NCI-H524 treated with DMSO at 0.1 percent for 48 hours (cell line): Measurements from ENCODE around the gene CSTPP1.
"Not testable (repeated sequence)": the region's sequence is repeated elsewhere in the genome, so short reads cannot be mapped to it uniquely, and the experiment has no call there.

Source experiments
- DNase-seq: peaks from one replicate; lab custom pipeline; 2025; lab: John Stamatoyannopoulos, UW

The CSTPP1 gene

DNA sequence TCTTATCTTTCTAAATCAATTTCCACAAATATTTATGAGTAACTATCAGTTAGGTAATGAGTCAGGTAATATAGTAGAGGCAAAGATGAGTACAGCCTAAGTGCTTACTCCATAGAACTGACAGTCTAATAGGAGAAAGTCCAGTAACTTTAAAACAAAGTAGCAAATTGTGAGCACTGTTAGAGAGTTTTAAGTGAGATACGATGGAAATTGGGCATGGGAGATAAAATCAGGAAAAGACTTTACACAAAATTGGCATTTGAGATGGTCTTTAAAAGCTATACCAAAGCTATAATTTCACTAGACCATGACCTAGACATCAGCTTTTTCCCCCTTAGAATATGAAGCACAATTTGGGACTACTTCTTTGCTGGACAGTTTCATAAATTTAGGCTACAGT lies 113.7 kb downstream of the CSTPP1 start:
- DNase-seq = no peak

DNA sequence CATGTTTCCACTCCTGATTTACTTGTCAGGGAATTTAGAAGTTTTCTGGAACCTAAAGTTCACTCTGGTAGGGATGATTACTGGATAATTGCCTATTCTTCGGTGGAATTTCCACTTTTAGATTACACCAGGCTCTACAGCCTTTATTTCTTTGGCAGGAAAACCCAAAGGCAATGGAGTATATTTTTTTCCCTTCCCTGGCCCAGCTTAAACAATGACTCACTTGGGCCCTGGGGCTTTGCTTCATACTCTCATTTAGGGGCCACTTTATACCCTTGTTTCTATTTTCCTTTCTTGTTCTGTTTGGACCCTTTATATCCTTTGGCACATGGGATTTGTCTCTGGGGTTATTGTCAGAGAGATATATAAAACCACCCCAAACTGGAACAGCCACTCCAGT lies 114.7 kb downstream of the CSTPP1 start:
- no peak for DNase-seq

DNA sequence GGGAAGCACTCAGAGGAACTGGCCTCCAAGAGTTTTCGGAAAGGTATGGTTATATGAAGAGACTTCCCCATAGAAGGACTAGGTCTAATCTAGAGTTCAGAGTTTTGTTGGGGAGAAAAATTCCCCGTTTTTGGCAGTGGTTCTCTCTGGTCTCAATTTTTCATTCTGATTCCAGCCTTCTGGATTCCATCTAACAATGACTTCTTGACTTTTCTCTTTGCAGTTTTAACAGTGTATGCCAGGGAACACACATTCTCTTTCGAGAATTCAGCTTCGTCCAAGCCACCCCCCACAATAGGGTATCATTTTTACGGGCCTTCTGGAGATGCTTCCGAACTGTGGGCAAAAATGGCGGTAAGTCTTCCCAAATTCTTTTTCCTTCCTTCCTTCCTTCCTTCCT lies 115.6 kb downstream of the CSTPP1 start:
- DNase-seq = no peak

DNA sequence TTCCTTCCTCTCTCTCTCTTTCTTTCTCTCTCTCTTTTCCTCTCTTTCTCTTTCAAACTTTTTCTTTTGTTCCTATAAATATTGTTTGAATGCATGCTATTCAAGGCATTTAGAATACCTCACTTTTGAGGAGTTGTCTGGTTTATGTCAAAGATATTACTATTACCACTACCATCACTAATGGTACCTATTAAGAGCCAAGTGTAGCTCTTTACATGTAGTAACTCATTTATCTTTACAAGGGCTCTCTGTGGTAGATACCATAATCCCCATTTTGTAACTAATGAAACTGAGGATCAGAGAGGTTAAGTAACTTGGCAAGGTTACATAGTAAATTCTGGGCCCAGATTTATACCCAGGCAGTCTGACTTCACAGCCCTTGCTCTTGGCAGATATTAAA lies 116.0 kb downstream of the CSTPP1 start:
- no peak for DNase-seq

DNA sequence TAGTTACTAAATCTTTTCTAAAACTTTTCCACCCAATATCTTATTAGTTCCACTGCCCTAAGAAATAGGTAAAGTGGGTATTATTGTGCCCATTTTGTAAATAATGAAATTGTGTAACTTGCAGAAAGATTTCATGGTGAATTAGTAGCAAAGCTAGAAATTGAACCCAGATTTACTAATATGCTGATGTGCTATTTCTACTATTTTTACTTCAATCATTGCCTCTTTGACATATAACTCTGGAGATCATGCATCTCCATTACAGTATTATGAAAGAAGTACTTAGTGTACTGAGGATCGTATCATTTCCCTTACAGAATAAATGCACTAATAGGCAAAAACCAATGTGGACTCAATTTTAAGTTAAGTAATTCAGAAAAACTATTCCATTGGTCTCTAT lies 119.0 kb downstream of the CSTPP1 start:
- DNase-seq = no peak

DNA sequence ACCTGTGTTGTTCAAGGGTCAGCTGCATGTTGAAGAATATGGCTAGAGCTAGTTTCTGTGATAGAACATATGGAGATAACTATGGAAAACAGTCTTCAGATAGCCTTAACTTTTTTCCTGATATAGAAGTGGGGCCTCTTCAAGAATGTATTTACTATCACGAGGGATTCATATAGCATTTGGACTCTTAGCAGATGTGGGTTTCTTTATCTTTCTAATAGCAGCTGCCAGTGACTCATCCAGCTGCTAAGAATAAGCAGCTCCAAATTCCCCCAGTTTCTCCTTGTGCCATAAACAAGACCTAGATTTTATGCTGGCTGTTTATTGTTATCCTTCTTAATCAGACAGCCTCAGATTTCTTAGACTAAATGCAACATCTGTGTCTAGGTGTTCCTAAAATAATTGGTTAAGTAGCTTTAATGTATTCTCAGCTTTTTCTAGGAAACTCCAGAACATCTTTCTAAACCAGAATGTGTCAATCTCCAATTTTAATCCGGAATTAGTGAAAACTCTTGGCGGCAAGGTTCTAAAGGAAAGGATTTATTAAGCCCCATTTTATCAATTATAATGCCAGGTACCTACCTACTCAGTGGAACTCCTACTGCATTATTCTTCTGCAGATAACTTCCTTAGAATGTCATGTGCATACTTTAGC lies 119.8 kb downstream of the CSTPP1 start:
- no peak for DNase-seq

DNA sequence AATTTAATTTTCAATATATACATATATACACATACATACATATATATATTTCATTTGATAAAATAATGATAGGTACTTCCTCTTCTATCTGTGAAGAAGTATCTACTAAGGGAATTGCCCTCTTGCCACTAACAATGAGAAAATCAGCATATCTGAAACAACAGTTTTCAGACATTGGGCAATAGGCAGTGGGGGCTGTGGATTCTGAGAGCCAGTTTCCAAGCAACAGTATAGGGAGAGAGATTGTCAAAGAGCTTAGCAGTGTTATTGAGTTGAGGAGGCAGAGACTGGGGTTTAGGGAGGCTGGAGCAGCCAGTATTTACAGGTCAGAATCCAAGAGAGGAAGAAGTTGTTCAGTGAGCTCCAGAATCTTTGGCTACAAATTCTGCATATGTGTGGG lies 120.8 kb downstream of the CSTPP1 start:
- DNase-seq = no peak

DNA sequence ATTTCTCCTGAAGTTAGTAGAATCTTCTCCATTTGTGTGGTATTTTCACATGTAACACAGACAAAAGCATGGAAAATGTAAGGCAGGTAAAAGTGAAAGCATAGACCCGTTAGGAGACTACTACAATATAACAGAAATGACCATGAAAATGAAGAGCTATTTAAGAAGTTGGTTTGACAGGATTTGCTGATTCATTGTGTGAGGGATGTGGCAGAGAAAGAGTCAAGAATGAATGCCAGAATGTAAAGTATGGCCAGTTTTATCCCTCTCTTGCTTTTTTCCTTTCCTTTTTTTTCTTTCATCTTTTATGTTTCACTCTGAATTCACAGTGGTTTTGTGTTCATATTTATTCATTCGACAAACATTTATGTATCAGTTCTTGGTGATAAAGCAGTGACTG lies 124.2 kb downstream of the CSTPP1 start:
- no peak for DNase-seq

DNA sequence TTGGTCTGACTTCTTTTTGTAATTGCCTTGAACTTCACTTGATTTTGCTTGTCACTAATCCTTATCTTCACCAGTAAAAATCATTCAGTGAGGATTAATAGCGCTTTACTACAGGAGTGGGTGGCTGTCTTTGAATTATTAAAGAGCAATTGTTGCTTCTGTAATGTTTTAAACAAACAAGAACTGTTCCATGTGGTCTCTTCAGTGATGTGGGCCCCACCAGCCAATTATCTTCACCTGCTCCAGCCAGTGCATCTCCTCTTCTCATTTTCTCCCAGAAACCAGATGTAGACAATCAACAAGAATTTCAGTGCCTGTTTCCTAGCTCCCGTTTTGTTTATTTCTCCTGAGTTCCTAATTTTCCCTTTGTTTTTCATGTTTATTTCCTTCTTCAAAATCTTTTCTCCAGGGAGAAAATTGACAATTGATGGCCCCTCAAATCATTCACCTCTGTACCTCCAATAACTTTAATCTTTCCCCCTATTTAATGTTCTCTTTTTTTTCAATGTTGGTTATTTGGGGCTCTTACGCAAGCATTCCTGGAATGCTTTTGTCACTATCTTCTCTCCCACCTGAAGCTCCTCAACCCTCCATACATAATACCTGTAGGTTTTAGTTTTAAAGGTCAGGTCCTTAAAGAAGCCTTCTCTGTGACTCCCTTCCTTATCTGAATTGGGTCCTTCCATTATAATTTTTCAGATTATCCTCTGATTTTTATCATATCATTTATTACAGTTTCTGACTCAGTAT lies 125.0 kb downstream of the CSTPP1 start:
- no peak for DNase-seq

DNA sequence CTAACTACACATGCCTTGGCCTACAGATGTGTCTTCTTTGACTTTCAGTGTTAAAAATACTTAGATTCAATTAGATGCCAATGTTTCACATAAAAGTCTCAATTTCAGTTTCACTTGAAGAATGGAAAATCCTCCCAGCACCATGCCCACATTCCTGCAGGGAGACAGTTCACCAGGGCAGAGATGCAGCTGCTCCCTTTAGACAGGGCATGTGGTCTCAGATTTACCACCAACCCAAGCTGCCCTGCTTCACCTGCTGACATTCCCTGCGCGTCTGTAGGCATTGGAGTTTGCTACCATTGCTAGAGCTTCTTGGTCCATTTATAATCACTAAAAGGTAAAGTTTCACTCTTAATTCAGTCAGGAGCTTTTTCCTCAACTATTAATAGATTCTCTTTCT lies 126.2 kb downstream of the CSTPP1 start:
- no peak for DNase-seq

DNA sequence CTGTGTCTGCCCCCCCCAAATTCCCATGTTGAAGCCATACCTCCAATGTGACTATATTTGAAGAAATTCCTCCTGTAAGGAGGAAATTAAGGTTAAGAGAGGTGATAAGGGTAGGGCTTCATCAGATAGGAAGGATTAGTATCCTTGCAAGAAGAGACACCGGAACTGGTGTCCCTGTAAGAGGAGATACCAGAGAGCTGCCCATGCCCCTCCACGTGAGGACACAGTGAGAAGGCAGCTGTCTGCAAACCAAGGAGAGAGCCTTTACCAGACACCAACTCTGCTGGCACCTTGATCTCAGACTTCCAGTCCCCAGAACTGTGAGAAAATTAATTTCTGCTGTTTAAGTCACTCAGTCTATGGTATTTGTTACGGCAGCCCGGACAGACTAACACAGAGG lies 130.8 kb downstream of the CSTPP1 start:
- DNase-seq = no peak

DNA sequence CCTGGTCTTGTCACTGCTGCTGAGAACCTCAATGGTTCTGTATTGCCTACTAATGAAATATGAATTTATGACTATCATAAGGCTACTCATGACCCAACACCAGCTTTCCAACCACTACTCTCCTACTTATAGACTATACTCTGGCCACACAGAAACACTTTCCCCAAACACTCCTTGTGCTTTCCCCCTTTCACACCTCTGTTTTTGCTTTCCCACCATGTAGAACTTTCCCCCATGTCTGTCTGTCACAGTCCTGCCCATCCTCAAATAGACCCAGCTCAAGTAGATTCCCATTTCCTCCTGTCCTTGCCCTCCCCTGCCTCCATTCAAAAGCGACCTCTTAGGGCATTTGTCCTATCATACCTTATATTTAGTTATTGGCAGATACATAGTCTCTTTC lies 134.2 kb downstream of the CSTPP1 start:
- DNase-seq = no peak

DNA sequence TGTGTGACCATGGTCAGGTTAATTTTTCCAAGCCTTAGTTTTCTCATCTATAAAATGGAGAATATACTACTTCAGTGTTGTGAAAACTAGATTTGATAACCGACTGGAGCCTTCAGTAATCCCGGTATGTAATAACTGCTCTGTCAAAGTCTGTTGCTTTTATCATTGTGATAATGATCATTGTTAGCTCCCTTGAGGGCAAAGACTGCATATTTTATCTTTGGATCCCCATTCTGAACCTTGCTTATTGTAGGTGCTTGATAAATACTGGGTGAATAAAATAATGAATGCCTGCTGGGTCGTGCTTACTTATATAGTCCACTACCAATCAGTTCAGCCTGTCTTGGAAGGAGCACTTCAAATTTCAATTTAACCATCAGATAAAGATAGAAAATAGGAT lies 134.8 kb downstream of the CSTPP1 start:
- DNase-seq = no peak

DNA sequence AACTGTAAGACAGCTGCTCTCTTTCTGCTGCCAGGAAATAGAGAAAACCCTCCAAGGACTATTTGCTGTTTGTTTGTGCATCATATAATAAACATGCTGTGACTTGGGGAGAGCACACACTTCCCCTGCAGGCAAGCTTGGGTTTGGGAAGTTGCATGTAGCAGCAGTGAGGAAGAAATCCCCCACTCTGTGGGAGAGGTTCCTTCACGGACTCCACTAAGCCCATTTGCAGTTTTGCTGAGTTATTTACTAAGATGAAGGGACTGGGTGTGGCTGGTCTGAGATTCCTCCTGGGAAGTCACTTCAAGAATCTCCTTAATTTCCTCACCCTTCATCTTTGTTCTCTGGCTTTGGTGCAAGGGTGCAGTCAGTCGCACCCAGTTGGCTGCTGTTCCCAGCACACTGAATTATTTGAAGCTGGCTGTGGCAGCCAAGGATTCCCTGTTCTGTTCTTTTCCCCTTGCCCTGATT lies 135.3 kb downstream of the CSTPP1 start:
- no peak for DNase-seq

DNA sequence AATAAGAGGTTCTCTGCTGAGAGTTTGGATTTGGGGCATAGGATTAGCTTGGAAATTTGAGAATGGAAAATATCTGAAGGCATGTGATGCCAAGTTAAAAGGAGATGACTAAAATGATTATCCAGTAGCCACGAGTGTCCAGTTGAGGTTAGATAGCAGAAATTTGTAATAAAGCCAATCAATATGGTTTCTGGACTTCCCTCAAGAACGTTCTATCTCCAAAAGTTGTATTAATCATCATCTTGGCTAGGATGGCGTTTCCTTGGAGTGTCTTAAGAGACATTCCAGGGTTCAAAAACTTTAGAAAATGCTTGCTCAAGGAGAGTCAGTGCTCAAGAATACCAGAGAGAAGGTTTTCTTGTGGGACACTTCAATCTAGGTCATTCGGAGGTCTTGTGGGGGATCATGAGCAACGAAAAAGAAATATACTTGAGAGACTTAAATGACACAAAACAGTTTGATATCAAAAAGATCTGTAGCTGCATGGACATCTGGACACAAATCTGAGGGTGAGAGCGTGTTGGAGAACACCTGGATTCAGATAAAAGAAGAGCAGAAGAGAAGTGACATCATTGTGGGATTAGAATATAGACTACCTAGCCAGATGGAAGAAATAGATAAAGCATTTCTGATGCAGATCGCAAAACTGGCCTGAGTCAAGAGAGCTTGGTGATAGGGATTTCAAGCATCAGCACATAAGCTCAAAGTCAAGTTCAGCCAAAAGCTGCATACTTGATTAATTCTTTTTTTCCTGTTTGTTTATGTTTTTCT lies 142.4 kb downstream of the CSTPP1 start:
- DNase-seq = no peak

DNA sequence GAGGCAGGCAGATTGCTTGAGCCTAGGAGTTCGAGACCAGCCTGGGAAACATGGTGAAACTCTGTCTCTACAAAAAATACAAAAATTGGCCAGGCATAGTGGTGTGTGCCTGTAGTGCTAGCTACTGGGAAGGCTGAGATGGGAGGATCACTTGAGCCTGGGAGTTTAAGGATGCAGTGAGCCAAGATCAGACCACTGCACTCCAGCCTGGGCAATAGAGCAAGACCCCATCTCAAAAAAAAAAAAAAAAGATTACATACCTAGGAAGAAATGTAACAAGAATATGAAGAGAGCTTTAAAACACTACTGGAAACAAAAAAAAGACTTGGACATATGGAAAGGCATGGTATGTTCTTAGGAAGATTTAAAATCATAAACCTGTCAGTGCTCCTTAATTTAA lies 144.2 kb downstream of the CSTPP1 start:
- not testable (repeated sequence) for DNase-seq

DNA sequence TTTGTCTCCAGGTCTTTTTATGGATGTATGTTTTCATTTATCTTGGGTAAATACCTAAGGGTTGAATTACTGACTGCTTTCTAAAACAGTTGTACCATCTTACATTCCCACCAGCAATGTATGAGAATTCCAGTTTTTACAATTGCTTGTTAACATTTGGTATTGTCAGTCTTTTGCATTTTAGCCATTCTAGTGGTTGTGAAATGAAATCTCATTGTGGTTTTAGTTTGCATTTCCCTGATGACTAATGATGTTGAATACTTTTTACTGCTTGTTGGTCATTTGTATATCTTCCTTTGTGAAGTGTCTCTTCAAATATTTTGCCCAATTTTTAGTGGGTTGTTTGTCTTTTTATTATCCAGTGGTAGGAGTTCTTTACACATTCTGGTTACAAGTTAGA lies 147.4 kb downstream of the CSTPP1 start:
- DNase-seq = no peak

DNA sequence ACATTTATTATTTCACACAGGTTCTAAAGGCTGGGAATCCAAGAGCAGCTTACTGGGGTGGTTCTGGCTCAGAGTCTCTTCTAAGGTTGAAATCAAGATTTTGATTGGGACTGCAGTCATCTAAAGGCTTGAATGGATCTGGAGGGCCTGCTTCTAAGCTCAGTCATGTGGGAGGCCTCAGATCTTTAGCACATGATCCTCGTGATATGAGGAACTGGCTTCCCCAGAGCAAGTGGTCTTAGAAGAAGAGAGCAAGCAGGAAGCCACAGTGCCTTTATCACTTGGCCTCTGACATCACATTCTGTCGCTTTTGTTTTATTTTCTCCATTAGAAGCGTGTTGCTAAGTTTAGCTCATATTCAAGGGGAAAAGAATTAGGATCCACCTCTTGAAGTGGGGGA lies 151.2 kb downstream of the CSTPP1 start:
- DNase-seq = no peak

DNA sequence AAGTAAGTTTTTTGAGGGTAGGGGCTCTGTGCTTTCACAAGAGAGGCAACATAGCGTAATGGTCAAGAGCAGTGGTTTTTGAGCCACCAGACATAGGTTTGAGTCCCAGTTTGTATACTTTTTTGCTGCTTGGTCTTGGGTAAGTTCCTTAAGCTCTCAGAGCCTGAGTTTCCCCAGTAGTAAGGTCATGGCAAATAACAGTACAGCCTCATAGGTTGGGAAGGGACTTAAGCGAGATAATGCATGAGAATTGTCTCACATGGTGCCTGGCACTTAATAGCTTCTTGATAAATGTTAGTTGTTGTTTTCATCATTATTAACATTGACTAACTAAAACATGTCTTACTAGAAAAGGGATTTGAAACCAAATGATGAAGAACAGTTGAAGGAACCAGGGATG lies 157.0 kb downstream of the CSTPP1 start:
- no peak for DNase-seq

DNA sequence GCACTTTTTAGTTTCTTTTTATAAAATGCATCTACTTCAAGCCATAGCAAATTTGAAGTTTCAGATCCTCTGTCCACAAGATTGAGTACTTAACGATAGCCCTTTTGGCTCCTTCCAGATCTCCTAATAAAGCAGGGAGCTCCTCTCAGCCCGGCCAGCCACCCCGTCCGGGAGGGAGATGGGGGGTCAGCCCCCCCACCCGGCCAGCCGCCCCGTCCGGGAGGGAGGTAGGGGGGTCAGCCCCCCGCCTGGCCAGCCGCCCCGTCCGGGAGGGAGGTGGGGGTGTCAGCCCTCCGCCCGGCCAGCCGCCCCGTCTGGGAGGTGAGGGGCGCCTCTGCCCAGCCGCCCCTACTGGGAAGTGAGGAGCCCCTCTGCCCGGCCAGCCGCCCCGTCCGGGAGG lies 160.3 kb downstream of the CSTPP1 start:
- DNase-seq = not testable (repeated sequence)

DNA sequence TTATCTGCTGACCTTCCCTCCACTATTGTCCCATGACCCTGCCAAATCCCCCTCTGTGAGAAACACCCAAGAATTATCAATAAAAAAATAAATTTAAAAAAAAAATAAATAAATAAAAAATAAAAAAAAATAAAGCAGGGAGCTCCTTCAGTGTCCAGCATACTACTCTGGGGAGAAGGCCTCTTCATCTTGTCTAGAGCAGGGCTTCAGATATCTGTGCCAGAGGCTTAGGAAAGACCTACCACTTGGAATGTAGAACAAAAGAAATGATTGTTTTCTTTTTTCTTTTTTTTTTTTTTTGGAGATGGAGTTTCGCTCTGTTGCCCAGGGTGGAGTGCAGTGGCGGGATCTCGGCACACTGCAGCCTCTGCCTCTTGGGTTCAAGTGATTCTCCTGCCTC lies 161.7 kb downstream of the CSTPP1 start:
- DNase-seq = not testable (repeated sequence)

DNA sequence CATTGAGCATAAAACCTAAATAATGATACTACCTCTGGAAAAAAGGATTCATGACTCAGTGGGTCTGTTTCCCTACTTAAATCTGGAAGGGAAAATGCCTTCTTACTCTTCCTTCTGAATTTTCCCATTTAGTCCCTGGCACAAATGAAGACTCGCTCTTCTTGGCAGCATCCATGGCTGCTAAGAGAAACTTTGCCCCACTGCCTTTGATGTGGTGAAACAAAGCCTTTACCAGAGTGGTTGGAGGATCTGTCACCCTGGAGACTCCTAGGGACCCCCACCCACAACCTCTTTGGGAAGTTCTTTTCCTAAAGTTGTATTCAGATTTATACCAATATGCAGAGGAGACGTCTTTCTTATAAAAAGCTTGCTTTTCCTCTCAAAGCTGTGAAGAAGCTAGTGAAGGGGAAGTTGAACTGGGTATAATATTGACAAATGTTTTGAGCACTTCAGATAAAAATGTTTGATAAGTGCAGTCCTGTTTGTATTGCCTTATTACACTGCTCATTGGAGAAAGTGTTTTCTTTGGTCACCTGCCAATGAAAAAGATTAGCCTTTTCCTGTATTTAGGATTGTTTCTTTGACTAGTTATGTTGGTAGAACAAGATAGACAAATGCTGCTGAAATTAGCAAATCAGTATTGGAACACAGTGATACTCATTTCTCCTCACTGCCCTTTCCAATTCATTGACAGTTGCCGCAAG lies 162.8 kb downstream of the CSTPP1 start:
- DNase-seq = no peak
